ENCODE measurements around the gene MBD2.

Gene MBD2

DNA sequence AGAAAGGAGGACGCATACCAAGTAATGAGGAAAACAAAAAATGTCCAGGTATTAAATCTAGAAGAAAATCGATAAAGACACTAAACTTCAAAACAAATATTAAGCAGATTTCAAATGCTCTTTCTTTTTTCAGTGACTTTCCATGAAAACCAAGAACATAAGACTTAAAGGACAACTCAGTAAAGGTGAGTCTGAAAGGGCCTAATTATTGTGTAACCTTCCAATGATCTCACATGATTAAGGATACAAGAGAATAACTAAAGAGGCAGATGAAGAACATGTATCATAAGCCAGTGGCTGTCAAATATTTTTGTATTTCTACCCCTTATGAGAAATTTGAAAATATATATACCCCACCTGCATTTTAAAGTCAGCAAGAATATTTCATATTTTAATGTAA, 30.7 kb downstream of the MBD2 start:
- Mint-ChIP-seq H3K27ac (no peak overlapping the region), H3K36me3 (peaks cover 30% of the 10 kb centered on the region), H3K4me1 (peaks cover 16% of the 10 kb centered on the region), H3K9me3 (no peaks in the 10 kb centered on the region), H3K4me3 (no peak overlapping the region), H3K27me3 (no peaks in the 10 kb centered on the region)
- no peak for ATAC-seq

DNA sequence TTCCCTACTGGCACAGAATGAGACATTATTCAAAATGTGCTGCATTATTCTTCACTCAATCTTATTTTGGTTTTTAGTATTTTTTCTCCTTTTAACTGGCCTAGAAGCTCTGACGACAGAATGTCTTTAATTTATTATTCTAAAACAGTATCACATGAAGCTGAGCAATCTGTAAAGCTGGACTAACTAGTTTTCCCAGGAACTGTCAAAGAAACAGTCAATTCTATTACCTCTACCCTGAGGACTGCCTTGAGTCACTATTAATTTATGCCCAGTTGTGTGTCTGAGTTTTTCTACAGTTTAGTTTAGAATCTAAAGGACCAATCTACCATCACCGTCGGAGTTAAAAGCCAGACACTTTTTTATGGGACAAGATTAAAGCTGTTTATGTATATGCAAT, 31.6 kb downstream of the MBD2 start:
- Mint-ChIP-seq H3K27ac (no peak overlapping the region), H3K4me3 (no peak overlapping the region), H3K36me3 (peaks cover 31% of the 10 kb centered on the region), H3K4me1 (peaks cover 16% of the 10 kb centered on the region), H3K9me3 (no peaks in the 10 kb centered on the region), H3K27me3 (no peaks in the 10 kb centered on the region)
- ATAC-seq, result no peak

DNA sequence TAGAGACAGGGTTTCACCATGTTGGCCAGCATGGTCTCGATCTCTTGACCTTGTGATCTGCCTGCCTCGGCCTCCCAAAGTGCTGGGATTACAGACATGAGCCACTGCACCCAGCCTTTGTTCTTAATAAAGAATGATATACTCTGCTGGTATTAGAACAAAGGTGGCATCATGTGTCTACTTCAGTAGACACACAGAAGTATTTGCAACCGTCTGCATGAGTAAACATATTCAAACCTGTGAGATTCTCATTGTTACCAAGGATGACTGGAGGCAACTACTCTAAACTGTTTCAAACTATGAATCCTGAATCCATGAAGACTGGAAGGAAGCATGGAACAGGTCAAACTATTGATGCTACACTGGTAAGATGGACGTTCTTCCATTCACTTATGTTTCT, 32.1 kb downstream of the MBD2 start:
- no peak overlapping the region for H3K4me3 Mint-ChIP-seq
- no peaks in the 10 kb centered on the region for H3K9me3 Mint-ChIP-seq
- H3K4me1 Mint-ChIP-seq, result peaks cover 11% of the 10 kb centered on the region
- H3K27me3 Mint-ChIP-seq, result no peaks in the 10 kb centered on the region
- no peak for ATAC-seq
- H3K36me3 Mint-ChIP-seq, result peaks cover 32% of the 10 kb centered on the region
- H3K27ac Mint-ChIP-seq, result no peak overlapping the region

DNA sequence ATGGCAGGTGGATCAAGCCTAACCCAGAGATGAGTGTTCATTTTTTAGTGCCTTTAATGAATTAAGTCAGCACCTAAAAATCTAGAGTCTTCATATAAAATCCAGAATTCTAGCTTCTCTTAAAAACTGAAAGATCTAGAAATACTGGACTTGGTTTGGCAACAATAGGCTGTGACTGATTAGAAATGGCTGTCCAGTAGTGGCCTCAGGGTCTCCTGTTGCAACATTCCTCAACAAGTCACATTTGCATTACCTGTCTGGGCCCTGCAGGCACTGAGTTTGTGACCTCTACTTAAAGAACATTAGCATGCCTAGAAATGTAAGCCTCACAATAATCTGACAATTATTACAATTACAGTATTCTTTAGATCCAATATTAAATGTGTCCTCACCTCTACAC, 33.1 kb downstream of the MBD2 start:
- peaks cover under 1% of the 10 kb centered on the region for H3K4me1 Mint-ChIP-seq
- no peaks in the 10 kb centered on the region for H3K27me3 Mint-ChIP-seq
- no peak overlapping the region for H3K27ac Mint-ChIP-seq
- no peak overlapping the region for H3K4me3 Mint-ChIP-seq
- H3K9me3 Mint-ChIP-seq, result no peaks in the 10 kb centered on the region
- no peak for ATAC-seq
- peaks cover 33% of the 10 kb centered on the region for H3K36me3 Mint-ChIP-seq

DNA sequence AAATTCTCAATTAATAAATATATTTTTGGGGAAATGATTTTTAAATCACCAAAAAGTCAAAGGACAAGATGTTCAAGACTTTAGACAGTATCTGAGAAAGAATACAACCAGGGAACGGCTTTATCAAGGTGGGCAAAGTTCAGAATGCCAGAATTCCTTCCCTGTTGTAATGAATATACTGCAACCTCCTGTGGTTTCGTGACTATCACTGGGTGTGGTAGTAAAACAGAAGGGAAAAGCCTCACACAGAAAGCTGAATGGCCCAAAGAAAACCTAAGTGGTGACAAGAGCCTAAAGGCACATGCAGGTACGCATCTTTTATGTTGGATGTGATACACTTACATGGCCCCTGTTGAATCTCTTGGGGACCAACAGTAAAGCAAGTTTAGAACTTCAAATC, 37.1 kb downstream of the MBD2 start:
- no peak overlapping the region for H3K27ac Mint-ChIP-seq
- peaks cover 33% of the 10 kb centered on the region for H3K36me3 Mint-ChIP-seq
- no peak for ATAC-seq
- H3K9me3 Mint-ChIP-seq, result no peaks in the 10 kb centered on the region
- no peaks in the 10 kb centered on the region for H3K4me1 Mint-ChIP-seq
- H3K27me3 Mint-ChIP-seq, result no peaks in the 10 kb centered on the region
- no peak overlapping the region for H3K4me3 Mint-ChIP-seq

DNA sequence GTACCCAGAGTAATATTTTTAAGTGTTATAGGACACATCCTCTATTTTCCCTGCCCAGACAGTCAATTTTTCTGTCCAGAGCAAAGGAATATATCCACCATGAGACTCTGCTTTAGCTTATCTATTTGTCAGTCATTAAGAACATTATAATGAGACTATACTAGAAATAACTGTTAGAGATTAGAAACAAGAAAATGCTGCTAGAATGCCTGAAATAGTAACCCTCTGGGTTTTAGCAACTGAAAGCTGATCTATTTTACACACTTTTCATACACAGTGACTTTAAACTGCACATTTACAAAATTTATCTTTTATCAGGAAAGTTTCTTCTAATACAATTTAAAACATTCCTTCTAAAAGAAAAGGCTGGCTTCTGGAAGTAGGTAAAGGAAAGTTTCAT, 39.6 kb downstream of the MBD2 start:
- H3K27ac Mint-ChIP-seq, result no peak overlapping the region
- H3K4me1 Mint-ChIP-seq, result no peaks in the 10 kb centered on the region
- ATAC-seq, result no peak
- peaks cover 25% of the 10 kb centered on the region for H3K36me3 Mint-ChIP-seq
- no peaks in the 10 kb centered on the region for H3K9me3 Mint-ChIP-seq
- H3K4me3 Mint-ChIP-seq, result no peak overlapping the region
- H3K27me3 Mint-ChIP-seq, result no peaks in the 10 kb centered on the region

DNA sequence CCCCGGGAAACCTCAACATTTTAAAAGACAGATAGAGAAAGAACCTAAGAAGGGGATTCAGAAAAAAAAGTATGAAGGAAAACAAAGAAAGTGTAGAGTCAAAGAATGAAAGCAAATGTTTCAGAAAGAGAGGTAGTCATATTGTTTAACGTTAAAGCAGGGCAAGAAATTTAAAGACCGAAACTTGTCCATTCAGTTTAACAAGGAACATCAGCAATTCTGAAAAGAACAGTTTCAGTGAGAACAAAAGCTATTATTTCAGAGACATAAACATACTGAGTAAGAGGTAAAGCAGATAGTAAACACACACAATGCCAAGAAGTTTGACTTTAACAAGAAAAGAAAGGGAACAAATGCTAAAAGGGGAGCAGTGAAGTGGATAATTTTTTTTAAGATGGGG, 41.1 kb downstream of the MBD2 start:
- ATAC-seq, result no peak
- no peaks in the 10 kb centered on the region for H3K4me1 Mint-ChIP-seq

DNA sequence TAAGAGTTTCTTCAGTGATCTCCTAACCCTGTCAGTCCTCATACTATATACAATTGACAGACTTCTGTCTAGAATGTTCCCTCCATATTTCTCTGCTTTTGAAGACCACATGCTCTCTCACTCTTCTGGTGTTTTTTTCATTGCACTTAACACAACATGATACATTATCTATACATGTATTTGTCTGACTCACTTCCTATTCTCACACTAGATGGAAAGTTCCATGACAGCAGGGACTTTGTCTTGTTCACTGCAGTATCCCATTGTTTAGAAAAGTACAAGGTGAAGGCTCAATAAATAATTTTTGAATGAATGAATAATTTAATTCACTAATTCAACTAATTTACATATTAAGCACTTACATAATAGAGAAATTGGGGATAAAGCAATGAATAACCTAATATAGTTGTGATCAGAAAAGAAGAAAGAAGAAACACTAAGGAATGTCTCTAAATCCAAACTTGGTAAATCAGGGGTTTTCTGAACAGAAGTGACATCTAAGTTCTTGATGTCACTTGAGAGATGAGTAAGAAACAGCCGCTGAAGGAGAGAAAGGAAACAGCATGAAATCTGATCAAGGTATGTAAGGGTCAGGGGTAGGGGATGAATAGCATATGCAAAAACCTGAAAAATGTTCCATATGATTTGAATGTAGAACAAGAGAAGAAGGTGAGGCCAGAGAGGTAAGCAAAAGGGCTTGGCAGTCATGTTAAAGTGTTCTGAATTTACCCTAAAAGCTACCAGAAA, 42.4 kb downstream of the MBD2 start:
- H3K4me1 Mint-ChIP-seq, result no peaks in the 10 kb centered on the region
- H3K27me3 Mint-ChIP-seq, result no peaks in the 10 kb centered on the region
- no peak overlapping the region for H3K27ac Mint-ChIP-seq
- ATAC-seq, result peak; percentile 58
- peaks cover 17% of the 10 kb centered on the region for H3K36me3 Mint-ChIP-seq
- no peak overlapping the region for H3K4me3 Mint-ChIP-seq
- H3K9me3 Mint-ChIP-seq, result no peaks in the 10 kb centered on the region

More for the DNA sequence above, 41.1 kb downstream of the MBD2 start:
- peaks cover 25% of the 10 kb centered on the region for H3K36me3 Mint-ChIP-seq
- no peaks in the 10 kb centered on the region for H3K27me3 Mint-ChIP-seq
- H3K27ac Mint-ChIP-seq, result no peak overlapping the region
- no peak overlapping the region for H3K4me3 Mint-ChIP-seq
- H3K9me3 Mint-ChIP-seq, result no peaks in the 10 kb centered on the region

DNA sequence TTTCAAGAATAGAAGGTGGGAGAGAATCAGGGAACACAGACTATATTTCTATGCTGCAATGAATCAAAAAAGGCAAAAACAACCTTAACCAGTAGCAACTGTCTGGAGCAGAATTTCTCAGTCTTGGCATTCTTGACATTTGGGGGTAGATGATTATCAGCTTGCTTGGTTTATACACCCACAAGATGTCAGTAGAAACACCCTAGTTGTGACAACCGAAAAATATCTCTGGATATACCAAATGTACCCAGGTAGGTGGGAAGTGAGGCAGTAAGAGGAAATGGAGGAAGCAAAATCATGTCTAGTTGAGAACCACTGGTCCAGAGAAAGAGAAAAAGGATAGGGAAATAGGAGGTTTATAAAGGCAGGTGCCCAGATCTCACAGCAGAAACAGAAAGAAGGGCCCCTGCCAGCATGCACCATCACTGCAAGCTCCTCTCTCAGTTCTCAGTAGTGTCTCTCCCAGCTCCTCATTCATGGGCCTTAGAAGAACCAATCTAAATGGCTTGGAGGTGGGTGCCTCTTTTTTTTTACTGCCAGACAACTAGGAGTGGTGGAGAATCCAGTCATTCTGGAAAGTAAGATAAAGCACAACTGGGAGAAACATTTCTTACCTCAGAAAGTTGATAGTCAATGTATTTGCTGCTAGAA, 50.4 kb downstream of the MBD2 start:
- Mint-ChIP-seq H3K4me1 (peaks cover 23% of the 10 kb centered on the region), H3K4me3 (no peak overlapping the region), H3K27me3 (no peaks in the 10 kb centered on the region), H3K9me3 (no peaks in the 10 kb centered on the region), H3K36me3 (peaks cover 39% of the 10 kb centered on the region), H3K27ac (peak overlapping the region; percentile 31)
- ATAC-seq, result no peak

DNA sequence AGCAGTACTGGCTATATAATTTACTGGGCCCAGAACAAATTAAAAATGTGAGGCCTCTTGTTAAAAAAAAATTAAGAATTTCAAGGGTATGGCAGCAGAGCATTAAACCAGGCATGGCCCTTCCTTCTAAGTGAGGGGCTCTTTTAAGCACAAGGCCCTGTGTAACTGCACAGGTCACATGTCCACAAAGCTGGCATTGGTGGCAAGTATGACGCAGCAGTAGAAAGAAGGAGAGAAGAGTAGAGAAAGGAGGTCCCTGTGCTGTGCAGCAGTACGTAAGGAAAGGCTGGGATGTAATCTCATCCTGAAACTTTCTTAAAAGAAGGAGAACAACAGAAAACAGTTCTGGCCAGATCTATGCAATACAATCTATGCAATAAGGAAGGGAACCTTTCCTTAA, 51.2 kb downstream of the MBD2 start:
- Mint-ChIP-seq H3K4me1 (peaks cover 23% of the 10 kb centered on the region), H3K36me3 (peaks cover 42% of the 10 kb centered on the region), H3K9me3 (no peaks in the 10 kb centered on the region), H3K4me3 (no peak overlapping the region), H3K27ac (peak overlapping the region; percentile 31), H3K27me3 (no peaks in the 10 kb centered on the region)
- ATAC-seq, result no peak

DNA sequence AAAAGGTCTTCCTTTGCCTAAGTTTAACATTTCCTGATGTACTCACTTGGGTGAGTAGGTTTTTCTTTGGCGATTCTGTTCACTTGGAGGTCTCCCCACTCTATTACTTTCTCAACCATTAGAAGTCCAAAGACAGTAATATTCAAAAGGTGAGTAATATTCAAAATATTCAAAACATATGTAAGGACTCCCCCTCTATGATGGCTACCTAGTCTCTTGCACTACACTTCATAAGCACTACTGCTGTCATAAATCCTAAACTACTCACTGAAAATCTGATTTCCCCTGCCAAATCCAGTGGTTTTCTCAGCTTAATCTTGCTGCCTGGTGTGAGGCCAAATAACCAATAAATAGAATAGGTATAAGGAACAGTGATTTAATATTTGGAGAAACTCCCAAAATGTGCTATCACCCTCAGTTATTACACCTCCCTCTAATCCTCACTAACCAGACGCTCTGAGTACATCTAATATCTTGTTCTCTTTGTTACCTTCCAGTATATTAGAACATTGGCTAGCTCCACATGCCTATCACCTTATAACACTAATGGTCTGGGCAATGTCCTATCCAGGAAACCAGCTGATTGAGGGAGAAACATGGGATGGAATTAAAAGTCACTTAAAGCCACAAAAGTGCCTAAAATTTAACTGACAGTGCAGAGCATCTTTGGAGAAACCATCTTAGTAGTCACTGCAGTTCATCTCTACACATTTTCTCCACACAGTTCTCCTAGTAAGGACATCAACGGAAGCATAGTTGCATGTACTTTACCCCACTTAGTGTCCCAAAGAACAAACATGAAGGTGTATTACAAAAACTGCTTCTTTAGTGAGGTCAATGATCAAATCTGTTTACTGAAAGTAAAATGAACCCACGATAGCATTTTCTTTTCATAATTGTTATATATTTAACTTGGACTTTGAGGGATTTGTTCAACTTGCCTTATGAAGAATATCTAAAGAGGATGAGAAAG, 54.8 kb downstream of the MBD2 start:
- ATAC-seq, result no peak
- peaks cover 44% of the 10 kb centered on the region for H3K36me3 Mint-ChIP-seq
- no peaks in the 10 kb centered on the region for H3K27me3 Mint-ChIP-seq
- H3K4me3 Mint-ChIP-seq, result no peak overlapping the region
- peaks cover 14% of the 10 kb centered on the region for H3K4me1 Mint-ChIP-seq
- H3K9me3 Mint-ChIP-seq, result no peaks in the 10 kb centered on the region
- H3K27ac Mint-ChIP-seq, result peak overlapping the region; percentile 57

DNA sequence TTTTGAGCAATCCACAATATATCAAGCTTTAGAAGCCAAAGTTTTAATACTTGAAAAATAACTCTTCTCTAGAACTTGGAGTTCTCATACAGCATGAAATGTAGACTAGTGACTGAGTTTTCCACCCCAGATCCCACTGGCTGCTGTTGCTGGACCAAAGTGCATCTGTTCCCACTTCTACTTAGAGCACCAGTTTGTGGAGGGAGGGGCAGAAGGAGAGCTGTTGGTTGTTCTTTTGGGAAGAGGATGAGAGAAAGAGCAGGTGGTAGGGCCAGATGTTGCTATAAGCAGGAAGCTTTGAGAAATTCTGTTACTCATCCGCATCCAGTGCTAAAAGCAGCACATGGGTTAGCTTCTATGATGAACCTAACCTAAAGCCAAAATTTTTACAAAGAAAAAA, 59.0 kb downstream of the MBD2 start:
- ATAC-seq, result no peak
- Mint-ChIP-seq H3K9me3 (no peaks in the 10 kb centered on the region), H3K4me1 (no peaks in the 10 kb centered on the region), H3K27me3 (no peaks in the 10 kb centered on the region), H3K36me3 (peaks cover 51% of the 10 kb centered on the region), H3K27ac (no peak overlapping the region), H3K4me3 (no peak overlapping the region)

DNA sequence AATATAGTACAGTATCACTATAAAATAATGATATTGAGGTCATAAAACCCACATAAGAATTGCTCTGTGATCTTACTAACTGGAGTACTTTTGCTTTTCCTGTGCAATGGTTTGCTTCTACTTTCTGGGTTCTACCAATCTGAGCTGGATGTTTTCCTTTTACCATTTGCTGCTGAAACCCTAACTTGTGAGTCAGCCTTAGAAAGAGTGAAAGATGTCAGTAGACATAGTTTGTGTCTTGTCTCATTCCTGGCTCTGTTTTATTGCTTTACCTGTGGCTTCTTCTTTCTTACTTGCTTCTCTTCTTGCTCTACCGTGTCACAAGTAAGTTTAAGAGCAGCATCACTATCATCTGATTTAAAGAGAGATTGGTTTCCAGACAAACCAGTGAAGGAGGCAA, 61.0 kb downstream of the MBD2 start:
- H3K4me3 Mint-ChIP-seq, result no peak overlapping the region
- H3K36me3 Mint-ChIP-seq, result peaks cover 56% of the 10 kb centered on the region
- H3K9me3 Mint-ChIP-seq, result no peaks in the 10 kb centered on the region
- ATAC-seq, result no peak
- H3K27ac Mint-ChIP-seq, result no peak overlapping the region
- no peaks in the 10 kb centered on the region for H3K27me3 Mint-ChIP-seq
- H3K4me1 Mint-ChIP-seq, result no peaks in the 10 kb centered on the region

DNA sequence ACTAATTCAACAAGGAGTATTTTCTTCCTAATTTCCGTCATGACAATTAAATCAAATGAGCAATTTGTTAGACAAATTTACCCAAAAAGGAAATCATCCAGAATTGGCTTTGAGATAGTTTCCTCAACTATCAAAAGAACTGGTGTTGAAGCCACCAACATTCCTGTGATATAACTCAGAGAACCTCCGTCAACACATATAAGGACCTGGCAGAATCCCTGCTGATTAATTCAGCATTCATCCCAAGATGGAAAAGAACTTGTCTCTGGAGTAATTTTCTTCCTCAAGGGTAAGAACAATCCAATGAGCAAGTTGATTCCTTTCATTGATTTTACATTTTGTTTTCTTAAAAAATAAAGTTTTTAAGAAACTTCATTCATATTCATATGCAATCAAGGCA, 62.0 kb downstream of the MBD2 start:
- ATAC-seq, result no peak
- no peak overlapping the region for H3K27ac Mint-ChIP-seq
- H3K4me1 Mint-ChIP-seq, result no peaks in the 10 kb centered on the region

DNA sequence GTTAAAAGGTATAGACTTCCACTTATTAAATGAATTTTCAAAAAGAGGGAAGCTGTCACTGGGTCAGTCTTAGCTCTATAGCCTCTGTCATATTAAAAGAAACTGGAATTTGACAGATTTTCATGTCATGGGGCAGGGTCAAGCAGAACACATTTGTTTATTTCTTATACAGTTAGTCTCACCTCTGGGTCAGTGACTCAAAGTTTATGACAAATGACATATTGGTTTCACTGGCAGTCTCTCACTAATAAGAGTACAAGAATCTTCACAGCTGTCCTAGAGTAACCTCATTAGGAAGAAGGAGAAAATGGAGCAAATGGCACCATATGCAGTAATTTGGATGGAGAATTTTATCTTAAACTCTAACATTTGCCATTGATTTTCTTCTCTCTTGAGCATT, 63.2 kb downstream of the MBD2 start:
- peaks cover 65% of the 10 kb centered on the region for H3K36me3 Mint-ChIP-seq
- H3K9me3 Mint-ChIP-seq, result no peaks in the 10 kb centered on the region
- no peak for ATAC-seq
- no peaks in the 10 kb centered on the region for H3K4me1 Mint-ChIP-seq
- no peak overlapping the region for H3K27ac Mint-ChIP-seq
- H3K27me3 Mint-ChIP-seq, result no peaks in the 10 kb centered on the region
- H3K4me3 Mint-ChIP-seq, result no peak overlapping the region

More for the DNA sequence above, 62.0 kb downstream of the MBD2 start:
- Mint-ChIP-seq H3K36me3 (peaks cover 62% of the 10 kb centered on the region), H3K9me3 (no peaks in the 10 kb centered on the region), H3K4me3 (no peak overlapping the region), H3K27me3 (no peaks in the 10 kb centered on the region)

Data from stimulated activated memory B cell treated with anti-CD40 and anti-IgM and Interleukin-4, amounts not matched to agents 10 μg/mL and 1 μg/mL and 100 μg/mL, for 72 hours (primary cell).